ENCODE results near the gene CRIP2.

CRIP2 gene

DNA sequence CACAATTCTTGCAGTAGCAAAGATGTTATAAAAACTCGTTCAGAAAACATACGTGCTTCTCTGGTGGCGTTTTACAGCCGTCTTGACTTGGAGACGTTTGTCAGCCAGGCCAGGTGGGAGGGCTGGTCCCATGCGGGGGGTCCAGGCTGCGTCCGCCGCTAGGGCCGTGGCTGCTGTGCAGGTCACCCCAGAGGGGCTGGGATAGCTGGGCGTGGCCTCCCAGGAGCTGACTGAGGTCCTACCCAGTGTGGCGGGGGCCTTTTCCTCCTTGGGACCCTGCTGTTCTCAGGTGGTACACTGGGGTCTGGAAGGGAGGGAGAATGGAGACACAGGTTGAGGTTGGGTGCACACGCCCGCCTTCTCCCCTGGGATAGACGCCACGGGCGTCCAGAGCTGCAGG is 29.8 kb upstream of the CRIP2 start:
- DNase-seq (ENCODE audit: low read depth) = no peak

DNA sequence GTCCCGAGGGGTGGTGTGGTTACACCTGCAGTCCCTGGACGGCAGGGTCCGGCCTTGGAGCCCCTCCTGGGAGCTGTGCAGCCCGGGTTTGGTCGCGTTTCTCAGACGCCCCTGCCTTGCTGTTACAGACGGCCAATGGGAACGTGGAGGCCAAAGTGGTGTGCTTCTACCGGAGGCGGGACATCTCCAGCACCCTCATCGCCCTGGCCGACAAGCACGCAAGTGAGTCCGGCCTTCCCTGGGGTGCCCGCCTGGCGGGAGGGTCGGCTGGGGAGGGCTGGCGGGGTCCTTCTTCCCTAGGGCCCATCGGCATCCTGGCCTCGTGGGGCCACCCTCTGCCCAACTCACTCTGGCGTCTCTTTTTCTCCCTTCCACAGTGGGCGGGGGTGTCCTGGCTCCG is 29.3 kb upstream of the CRIP2 start:
- no peak for DNase-seq (ENCODE audit: low read depth)

DNA sequence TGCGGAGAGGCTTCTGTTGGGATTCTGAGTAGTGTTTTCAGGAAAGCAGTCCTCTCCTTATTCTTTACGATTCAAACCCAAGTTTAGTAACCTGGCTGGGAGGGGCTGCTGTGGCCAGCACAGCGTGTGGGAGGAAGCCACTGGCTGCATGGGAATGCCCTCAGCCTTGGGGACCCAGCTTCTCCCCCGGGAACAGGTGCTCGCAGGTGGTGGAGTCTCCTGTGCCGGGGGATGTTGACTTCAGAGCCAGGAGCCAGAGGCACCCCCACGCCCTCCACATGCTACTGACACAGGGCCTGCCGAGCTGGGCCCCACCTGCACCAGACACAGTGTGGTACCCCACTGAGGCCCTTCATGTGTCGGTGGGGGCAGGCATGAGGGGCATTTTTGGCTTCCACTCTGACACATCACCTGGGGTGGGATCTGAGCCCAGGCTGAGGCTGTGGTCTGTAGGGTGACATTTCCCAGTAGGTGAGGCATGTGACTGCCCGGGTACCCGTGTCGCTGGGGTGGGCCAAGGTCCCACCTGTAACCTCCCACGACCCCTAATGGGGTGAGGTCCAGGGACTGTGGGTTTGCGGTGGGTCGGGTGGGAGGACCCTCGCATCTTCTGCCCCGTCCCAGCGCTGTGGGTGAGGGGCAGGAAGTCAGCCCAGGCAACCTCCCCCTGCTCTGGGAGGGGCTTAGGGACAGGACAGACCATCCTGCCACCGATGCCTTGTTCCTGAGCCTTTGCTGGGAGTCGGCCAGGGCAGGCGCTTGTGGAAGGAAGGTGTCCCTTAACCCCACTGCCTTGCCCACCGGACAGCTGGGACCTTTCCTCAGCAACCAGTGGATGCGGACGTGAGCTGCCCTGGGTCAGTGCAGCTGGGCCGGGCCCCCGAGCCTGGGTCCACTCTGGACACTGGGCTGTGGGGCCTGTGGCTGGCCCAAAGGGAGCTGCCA is 28.4 kb upstream of the CRIP2 start:
- DNase-seq (ENCODE audit: low read depth) = no peak

DNA sequence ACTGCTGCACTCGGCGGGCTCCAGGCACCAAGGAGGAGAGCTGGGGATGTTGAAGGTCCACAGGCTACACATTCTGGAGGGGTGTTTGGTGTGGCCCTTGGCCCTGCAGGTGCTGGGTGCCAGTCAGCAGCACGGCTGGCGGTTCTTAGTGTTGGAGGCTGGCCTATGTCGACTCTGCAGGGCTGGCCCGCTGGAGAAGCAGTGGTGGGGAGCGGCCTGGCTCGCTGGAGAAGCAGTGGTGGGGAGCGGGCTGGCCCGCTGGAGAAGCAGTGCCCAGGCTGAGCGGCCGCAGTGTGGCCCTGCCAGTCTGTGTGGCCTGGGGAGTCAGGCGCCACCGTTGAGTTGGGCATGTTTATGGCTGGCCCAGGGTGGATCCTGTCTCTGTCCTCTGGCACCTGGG is 27.6 kb upstream of the CRIP2 start:
- DNase-seq (ENCODE audit: low read depth) = no peak

- no peak for DNase-seq (ENCODE audit: low read depth)
Measured at GRCh38 chr14:105447651-105448640, 26.7 kb upstream of the CRIP2 start.

GRCh38 chr14:105448706-105449111 is 25.9 kb upstream of the CRIP2 start:
- peak; percentile 48 for DNase-seq (ENCODE audit: low read depth)

DNA sequence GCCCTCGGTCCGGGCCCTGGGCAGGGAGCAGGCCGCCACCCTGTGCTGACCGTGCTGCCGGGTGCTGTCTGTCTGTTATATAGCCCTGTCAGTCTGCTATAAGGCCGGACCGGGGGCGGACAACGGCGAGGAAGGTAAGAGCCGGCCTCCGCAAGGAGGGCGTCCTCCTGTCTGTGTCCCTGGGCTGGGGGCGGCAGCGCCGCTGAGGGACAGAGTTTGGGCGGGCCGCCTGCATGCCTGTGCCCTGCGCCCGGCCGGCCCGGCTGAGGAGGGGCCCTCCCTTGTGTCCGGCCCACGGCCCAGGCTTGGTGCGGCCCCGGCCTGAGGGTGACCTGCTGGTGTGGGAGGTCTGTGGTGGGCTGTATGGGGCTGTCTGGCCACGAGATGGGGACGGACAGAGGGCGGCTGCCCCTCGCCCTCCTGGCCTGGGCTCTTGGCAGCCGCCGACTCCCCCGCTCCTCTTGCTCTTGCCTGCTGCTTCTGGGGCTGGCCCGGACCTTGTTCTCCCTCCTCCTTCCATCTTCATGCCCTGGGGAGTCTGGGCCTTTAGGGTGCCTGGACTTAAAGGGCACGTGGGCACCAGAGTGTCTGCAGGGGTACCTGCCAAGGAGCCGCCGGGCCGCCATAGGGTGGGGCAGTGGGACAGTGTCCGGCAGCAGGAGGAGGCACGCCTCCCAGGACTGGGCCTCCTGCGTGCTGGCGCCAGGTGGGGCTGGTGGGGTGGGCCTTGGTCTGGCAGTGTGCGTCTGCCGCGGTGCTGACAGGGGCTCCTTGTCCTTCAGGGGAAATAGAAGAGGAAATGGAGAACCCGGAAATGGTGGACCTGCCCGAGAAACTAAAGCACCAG is 25.1 kb upstream of the CRIP2 start:
- DNase-seq (ENCODE audit: low read depth) = no peak

DNA sequence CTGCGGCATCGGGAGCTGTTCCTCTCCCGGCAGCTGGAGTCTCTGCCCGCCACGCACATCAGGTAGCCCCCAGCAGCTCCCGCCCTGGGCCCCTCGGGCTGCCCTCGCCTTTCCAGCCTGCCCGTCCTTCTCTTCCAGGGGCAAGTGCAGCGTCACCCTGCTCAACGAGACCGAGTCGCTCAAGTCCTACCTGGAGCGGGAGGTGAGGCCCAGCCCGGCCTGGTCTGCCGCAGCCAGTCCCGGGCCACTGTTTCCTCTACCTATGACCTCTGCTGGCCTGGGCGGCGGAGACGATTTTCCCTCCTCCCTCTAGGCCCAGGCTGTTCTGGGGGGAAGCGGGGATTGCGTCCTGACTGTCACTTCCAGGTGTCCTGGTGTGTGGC is 24.5 kb upstream of the CRIP2 start:
- DNase-seq (ENCODE audit: low read depth) = no peak

- no peak for DNase-seq (ENCODE audit: low read depth)
Measured at GRCh38 chr14:105450864-105451720, 23.5 kb upstream of the CRIP2 start.

DNA sequence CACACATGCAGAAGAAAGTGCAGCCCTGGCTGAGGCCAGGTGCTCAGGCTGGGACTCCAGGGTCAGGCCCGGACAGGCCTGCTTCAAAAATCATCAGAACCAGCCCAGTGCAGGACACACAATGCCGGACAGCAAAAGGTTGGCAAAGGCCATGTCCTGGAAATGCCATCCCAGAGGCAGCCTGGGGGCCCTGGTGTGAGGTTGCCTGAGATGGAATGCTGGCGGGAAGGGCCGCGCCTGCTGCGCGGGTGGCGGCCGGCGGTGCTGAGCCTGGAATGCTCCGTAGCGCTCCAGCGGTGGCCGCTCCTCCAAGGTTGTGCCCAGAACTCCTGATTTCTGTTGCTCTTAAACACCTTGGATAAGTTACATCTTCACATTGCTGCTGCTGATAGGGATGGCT is 21.7 kb upstream of the CRIP2 start:
- DNase-seq (ENCODE audit: low read depth) = no peak

DNA sequence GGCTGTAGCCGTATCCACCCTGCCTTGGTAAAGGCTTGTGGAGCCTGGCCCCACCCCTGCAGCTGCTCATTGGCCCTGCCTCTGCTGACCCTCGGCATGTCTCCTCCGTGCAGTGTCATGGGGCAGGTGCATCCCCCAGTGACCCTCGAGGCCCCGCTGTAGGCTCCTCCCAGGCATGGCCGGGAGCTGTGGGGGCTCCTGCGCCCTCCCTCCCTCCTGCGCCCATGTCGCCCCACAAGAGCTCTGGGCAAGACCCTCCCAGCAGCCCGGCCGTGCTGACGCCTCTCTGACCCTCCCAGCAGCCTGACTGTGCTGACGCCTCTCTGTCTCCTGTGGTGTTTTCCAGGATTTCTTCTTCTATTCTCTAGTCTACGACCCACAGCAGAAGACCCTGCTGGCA is 20.8 kb upstream of the CRIP2 start:
- DNase-seq (ENCODE audit: low read depth) = no peak

DNA sequence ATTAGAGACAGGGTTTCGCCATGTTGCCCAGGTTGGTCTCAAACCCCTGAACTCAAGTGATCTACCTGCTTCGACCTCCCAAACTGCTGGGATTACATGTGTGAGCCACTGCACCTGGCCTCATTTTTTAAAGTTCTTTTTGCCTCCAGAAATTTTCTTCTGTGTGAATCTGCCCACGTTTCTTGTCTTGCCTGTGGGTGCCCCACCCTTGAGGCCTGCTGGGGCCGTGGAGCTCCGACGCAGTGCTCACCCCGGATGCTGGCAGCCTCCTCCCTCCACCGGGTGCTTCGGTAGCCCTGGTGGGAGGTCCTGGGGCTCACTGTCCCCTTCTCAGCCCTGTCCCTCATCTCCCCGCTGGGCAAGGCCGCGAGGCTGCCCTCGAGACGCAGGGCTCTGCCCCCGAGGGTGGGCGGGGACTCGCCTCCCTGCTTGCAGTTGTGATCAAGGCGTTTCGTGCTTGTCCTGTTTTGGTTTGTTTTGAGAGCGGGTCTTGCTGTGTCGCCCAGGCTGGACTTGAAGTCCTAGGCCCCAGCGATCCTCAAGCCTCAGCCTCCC is 19.5 kb upstream of the CRIP2 start:
- DNase-seq (ENCODE audit: low read depth) = no peak

GRCh38 chr14:105455766-105456660 is 18.6 kb upstream of the CRIP2 start:
- no peak for DNase-seq (ENCODE audit: low read depth)

GRCh38 chr14:105456736-105457617 is 17.6 kb upstream of the CRIP2 start:
- DNase-seq (ENCODE audit: low read depth) = no peak

GRCh38 chr14:105458010-105458409 is 16.6 kb upstream of the CRIP2 start:
- DNase-seq (ENCODE audit: low read depth) = no peak

- DNase-seq (ENCODE audit: low read depth) = no peak
Measured at GRCh38 chr14:105458571-105458970, 16.1 kb upstream of the CRIP2 start.

DNA sequence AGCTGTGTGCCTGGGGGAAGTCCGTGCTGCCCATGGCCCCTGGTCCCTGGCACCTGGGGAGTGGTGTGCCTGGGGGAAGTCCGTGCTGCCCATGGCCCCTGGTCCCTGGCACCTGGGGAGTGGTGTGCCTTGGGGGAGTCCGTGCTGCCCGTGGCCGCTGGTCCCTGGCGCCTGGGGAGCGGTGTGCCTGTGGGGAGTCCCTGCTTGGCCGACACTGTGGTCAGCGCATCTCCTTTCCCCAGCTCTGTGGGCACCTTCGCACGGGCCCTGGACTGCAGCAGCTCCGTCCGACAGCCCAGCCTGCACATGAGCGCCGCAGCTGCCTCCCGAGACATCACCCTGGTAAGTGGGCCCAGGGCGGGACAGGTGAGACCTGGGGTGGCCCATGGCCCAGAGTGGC is 14.5 kb upstream of the CRIP2 start:
- DNase-seq (ENCODE audit: low read depth) = no peak

GRCh38 chr14:105460616-105461015 is 14.0 kb upstream of the CRIP2 start:
- DNase-seq (ENCODE audit: low read depth) = no peak

- DNase-seq (ENCODE audit: low read depth) = no peak
Measured at GRCh38 chr14:105461903-105462302, 12.7 kb upstream of the CRIP2 start.
